Stimulated activated naive CD4-positive, alpha-beta T cell (primary cell): ENCODE results near the gene NALCN.

ENCODE experiments used
- DNase-seq, 6 experiments: peaks; one replicate each; lab custom pipeline; 2025; lab: John Stamatoyannopoulos, UW

NALCN gene

GRCh38 chr13:101121608-101122007 lies 294.7 kb downstream of the NALCN start:
- DNase-seq = no peak

DNA sequence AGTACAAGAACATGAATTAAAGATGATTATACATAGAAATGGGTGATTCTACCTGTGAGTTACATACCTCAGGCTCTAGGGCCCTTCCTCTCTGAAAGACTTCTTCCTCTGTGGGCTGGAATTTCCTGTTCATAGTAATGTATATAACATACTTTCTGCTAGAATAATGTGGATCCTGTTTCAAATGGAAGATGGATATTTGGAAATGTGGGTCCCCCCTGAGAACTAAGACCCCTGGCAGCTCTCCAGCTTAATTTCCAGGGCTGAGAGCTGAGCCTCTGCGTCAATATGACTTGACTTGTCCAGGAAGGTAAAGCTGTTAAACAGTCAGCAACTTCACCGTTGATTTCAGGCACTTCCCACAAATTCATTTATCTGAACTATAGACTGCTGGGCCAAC lies 296.3 kb downstream of the NALCN start:
- DNase-seq = no peak

GRCh38 chr13:101116826-101117225 lies 299.5 kb downstream of the NALCN start:
- no peak for DNase-seq

DNA sequence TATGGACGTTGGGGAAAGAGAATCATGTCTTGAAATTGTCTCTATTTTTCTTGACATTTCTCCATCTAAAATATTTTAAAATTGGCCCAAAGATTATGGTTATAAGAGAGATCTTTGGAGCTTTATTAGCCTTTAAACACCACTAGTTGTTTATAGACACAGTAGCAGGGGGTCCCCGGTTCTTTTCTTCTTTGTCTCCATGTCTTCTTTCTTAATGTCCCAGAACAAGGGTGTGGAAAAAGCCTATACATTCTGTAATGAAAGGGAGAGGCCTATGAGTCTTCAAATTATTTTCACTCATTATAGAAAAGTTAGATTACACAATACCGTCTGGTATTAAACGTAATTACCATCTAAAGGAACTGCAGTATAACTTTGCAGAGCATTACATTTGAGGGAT lies 300.0 kb downstream of the NALCN start:
- DNase-seq = no peak

DNA sequence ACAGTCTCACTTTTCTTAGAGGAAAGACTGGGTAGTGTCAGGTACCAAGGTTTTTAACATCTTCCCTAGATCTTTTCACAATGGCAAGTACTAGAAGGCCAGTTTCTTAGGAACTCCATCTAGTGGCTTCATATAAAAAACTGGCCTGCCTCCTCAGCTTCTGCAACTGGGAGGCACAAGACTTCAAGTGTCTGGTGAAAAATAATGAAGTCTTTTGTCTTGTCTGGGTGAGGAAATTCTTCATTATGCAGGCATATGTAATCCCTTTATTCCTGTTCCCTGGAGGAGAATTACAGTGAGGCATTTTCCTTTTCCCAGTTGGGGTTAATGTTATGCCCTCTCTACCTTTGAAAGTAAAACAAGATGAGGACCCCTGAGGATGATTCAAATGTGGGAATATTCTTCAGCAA lies 300.5 kb downstream of the NALCN start:
- no peak for DNase-seq

- DNase-seq = no peak
Observed at GRCh38 chr13:101111894-101112293, 304.4 kb downstream of the NALCN start.

DNA sequence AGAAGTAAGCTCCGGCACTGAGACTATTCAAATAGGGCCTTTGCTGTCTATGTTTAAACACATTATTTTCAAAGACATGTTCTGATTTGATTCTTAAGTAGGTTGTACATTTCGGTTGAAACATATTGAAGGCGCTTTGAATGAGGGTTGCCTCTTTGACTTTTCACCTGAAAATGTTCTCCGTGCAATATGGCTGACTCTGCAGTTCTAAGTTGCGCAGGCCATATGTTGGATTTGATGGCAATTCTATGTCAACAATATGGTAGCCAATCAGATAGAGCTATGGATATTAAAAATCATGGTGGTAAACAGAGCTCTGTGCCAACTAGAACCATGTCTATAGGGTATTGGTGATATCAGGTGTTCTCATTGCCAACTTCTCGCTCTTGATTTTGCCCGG lies 307.3 kb downstream of the NALCN start:
- no peak for DNase-seq

- DNase-seq = no peak
Observed at GRCh38 chr13:101098873-101099272, 317.4 kb downstream of the NALCN start.

GRCh38 chr13:101092985-101093384 lies 323.3 kb downstream of the NALCN start:
- DNase-seq = no peak

DNA sequence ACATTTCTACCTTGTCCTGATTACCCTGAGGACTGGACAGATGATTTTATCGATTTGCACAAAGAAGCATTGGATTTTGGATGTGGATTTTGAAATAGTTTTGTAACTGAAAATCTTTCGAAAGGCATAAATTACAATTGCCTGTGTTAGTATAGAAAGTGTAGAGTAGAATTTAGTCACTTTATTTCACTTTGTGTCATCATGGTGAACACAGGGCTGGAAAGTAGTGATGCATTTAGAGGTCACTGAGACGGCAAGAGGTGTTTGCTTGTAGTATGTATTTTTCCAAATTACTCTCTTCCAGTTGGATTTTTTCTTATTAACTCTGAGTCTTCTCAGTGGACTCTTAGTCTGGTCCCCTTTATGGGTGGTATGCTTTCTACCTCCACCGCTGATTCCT lies 326.0 kb downstream of the NALCN start:
- no peak for DNase-seq

DNA sequence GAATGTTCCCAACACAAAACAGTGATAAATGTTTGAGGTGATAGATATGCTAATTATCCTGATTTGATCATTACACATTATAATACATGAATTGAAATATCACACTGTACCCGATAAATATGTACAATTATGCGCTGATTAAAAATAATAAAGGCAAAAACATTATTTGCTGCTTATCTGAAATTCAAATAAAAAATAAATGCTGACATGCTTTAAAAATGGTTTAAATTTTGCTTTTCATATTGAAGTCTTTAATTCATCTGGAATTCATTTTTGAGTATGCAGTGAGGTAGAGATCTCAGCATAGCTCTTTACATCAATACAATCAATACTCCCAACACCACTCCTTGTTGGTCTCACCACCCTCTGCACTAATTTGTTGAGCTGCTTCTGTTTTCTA lies 330.8 kb downstream of the NALCN start:
- no peak for DNase-seq

GRCh38 chr13:101082441-101082840 lies 333.9 kb downstream of the NALCN start:
- DNase-seq = no peak

GRCh38 chr13:101080616-101081015 lies 335.7 kb downstream of the NALCN start:
- no peak for DNase-seq

DNA sequence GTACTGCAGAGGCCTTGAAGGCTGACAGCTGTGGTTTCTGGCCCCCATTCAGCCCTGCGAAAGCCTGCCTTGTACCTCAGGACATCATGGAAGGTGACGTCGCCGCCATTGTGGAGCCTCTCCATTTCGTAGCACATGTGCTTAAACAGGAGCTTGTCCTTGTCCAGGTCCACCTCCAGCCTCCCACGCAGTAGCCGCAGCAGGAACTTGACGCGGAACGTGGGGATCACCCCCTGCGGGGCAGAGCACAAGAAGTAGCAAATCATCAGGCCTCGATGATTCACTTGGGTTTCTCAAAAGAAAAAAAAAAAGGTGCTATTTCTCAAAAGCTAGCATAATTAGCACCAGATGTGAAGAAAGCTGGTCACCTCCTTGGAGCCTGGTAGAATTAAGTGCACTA lies 351.0 kb downstream of the NALCN start:
- DNase-seq = no peak

DNA sequence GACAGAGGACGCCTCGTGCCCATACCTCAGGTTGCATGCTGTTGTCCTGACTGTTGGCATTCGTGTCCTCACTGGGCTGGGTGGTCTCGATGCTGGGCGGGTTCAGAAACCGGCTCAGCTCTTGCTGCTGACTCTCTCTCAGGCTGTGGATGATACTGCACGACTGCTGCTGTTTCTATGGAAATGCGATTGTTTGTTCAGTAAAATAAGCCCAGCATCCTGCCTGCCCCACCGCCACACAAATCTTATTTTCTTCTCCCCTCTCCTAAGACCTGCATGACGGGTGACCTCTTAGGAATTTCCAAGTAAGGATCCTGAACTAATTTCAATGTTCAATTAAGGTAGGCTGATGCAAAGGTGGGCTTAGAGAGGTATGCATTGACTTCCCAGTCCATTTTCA lies 356.5 kb downstream of the NALCN start:
- DNase-seq = no peak

DNA sequence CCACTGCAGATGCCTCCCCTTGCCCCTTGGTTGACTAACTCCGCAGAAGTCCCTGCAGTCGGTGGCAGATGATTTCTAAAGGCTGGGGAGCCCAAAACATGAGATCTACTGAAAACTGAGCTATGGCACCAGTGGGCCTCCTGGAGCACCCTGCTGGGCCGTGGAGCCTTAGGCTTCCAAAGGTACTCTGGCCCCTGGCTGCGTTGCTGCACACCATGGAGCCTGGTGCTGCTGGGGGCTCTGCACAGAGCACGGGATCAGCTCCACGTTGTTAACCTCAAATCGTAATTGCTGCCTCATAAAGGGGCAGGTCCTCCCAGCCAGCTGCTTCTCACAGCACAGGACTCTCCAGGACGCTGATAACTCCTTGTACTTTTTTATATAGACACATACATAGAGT lies 357.5 kb downstream of the NALCN start:
- DNase-seq = no peak

- no peak for DNase-seq
Observed at GRCh38 chr13:101053301-101054093, 362.8 kb downstream of the NALCN start.

- DNase-seq = no peak
Observed at GRCh38 chr13:101049166-101049850, 367.0 kb downstream of the NALCN start.

DNA sequence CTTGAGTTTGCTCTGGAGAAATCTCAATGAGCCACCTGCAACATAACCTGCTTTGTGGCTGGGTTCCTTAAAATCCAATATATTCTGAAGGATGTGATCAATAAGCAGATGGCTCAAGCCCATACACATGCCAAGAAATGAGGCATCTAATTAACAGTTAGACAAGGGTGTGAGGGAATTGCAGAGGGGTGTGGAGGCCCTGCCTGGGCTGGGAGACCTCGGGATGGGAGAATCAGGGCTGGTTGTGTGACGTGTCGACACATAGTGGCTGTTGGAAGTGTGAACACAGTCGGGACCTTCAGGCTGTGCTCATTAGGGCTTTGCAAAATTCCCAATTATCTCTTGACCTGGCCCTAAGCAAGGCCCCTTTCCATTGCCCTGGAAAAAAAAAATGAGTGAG lies 379.8 kb downstream of the NALCN start:
- DNase-seq = no peak

DNA sequence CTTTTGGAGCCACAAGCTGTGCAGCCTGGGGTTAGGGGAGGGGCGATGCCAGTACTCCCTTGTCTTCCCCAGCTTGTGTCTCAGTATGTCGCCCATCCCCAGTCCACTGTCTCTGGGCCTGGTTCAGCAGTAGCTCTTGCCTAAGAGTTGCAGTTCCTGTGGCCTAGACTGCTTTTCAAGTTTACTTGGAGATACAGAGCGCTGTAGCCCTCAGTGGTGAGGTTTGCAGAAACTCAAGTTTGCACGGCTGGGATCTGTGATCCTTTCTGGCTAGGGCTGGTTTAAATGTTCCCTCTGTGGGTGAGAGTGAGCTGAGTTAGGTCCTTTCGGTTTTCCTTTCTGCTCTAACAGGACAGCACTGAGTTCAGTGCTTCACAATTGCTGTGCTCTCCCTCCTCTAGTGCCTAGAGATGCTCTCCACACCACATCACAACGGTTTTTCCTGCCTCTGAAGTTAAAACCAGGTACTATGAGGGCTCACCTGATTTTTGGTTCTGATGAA lies 381.1 kb downstream of the NALCN start:
- DNase-seq = no peak

DNA sequence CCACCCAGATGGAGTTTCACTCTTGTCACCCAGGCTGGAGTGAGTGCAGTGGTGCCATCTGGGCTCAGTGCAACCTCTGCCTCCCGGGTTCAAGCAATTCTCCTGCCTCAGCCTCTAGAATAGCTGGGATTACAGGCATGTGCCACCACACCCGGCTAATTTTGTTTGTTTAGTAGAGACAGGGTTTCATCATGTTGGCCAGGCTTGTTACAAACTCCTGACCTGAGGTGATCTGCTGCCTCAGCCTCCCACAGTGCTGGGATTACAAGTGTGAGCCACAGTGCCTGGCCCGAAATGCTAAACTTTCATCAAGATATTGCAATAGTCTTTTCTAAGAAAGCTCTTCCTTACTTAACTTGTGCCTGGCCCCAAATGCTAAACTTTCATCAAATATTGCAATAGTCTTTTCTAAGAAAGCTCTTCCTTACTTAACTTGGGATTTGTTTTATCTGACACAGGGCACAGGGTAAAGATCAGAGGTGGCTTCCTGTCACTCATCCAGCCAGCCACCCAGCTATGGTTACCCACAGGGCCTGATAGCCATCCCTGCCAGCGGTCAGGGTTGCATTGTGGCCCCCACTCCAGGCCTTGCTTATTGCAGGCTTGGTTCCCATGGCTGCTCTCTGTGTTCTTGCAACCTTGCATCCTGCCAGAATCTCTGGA lies 389.4 kb downstream of the NALCN start:
- DNase-seq = no peak

DNA sequence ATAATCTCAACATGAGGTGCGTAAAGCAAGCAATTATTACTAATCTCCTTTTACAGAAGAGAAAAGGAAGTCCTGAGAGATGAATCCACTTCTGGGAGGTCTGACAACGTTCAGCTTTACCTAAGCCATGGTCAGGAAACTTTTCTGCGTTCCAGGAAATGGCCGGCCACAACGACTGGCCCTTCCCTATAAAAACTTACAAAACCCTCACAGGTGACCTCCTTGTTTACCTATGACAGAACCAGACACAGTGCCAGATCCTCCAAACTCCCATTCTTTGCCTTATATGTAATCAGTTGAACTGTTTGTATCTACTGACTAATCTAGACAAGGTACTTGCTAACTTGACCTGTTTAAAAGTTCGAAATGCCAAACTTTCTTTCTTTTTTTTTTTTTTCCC lies 390.0 kb downstream of the NALCN start:
- no peak for DNase-seq

DNA sequence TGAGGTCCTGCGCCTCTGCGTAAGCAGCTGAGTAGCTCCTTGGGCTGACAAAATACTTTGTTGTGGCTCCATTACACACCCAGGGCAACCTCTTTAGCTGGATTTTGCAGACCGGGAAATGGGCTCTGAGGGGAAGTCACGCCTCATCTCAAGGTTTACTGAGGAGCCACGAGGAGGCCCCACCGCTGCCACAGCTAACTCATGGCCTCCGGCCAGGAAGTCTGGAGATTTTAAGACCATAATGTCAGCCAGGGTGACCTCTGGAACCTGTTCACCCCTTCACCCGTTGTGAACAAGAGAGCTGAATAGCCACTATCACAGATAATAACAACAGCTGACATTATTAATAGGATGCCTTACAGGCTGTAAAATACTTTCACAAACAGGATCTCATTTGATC lies 390.4 kb downstream of the NALCN start:
- no peak for DNase-seq
